IPS-20b (cell line): ENCODE results near the gene PDCD1.
"Not testable (repeated sequence)": the region's sequence is repeated elsewhere in the genome, so short reads cannot be mapped to it uniquely, and the experiment has no call there.

ENCODE experiments used
- H3K27ac ChIP-seq: one replicate; pipeline ENCODE4 v1.5.1; 2013; ENCODE audit warnings: low read length
- H3K27me3 ChIP-seq: 2 replicates; pipeline ENCODE4 v1.6.1; 2013; ENCODE audit warnings: mild to moderate bottlenecking, low read length, inconsistent platforms; ENCODE audit not compliant: insufficient read depth
- H3K36me3 ChIP-seq: 2 replicates; pipeline ENCODE4 v1.6.1; 2013; ENCODE audit warnings: low read depth, mild to moderate bottlenecking, inconsistent platforms, low read length, moderate library complexity; ENCODE audit not compliant: insufficient read depth
- H3K4me1 ChIP-seq: 2 replicates; pipeline ENCODE4 v1.6.1; 2013; ENCODE audit warnings: mild to moderate bottlenecking, control low read depth, inconsistent platforms, low read length, moderate library complexity; ENCODE audit not compliant: insufficient read depth
- H3K4me3 ChIP-seq: 2 replicates; pipeline ENCODE4 v1.5.1; 2013; ENCODE audit warnings: mild to moderate bottlenecking, low read length, inconsistent platforms
- H3K9ac ChIP-seq: 2 replicates; pipeline ENCODE4 v1.6.1; 2013; ENCODE audit warnings: low read depth, mild to moderate bottlenecking, inconsistent platforms, low read length, moderate library complexity
- H3K9me3 ChIP-seq: 2 replicates; pipeline ENCODE4 v1.6.1; 2013; ENCODE audit warnings: mild to moderate bottlenecking, low read depth, low read length, inconsistent platforms; ENCODE audit not compliant: insufficient read depth

Gene PDCD1

GRCh38 chr2:241858206-241859016, at the start of gene PDCD1:
Gene PDCD1, minus strand, starts transcription at chr2:241858894. Its CDS starts 56 bp downstream, at chr2:241858838.
- H3K4me1 ChIP-seq: no peaks in the 10 kb centered on the region
- no peaks in the 10 kb centered on the region for H3K36me3 ChIP-seq
- no peaks in the 10 kb centered on the region for H3K9me3 ChIP-seq
- H3K27me3 ChIP-seq: no peaks in the 10 kb centered on the region
- no peak within 1 kb of the TSS for H3K9ac ChIP-seq
- no peak within 1 kb of the TSS for H3K4me3 ChIP-seq
- H3K27ac ChIP-seq: no peak within 1 kb of the TSS

GRCh38 chr2:241907831-241908230, 49.1 kb upstream of the PDCD1 start:
- H3K27me3 ChIP-seq, H3K36me3 ChIP-seq, H3K4me1 ChIP-seq, H3K9ac ChIP-seq, H3K9me3 ChIP-seq, H3K4me3 ChIP-seq, H3K27ac ChIP-seq: not testable (repeated sequence)

GRCh38 chr2:241906826-241907570, 48.3 kb upstream of the PDCD1 start:
- no peak overlapping the region for H3K4me3 ChIP-seq
- no peaks in the 10 kb centered on the region for H3K36me3 ChIP-seq
- no peaks in the 10 kb centered on the region for H3K27me3 ChIP-seq
- H3K27ac ChIP-seq: no peak overlapping the region
- peaks cover 8% of the 10 kb centered on the region; the same call in 1 of the 2 replicates for H3K4me1 ChIP-seq
- no peak overlapping the region for H3K9ac ChIP-seq
- H3K9me3 ChIP-seq: no peaks in the 10 kb centered on the region

- not testable (repeated sequence) for H3K27me3 ChIP-seq, H3K4me1 ChIP-seq, H3K36me3 ChIP-seq, H3K4me3 ChIP-seq, H3K9me3 ChIP-seq, H3K9ac ChIP-seq, H3K27ac ChIP-seq
Observed at GRCh38 chr2:241906378-241906770, 47.7 kb upstream of the PDCD1 start.

GRCh38 chr2:241905716-241906377, 47.2 kb upstream of the PDCD1 start:
- Histone ChIP-seq H3K27me3 (no peaks in the 10 kb centered on the region), H3K4me3 (no peak overlapping the region), H3K9ac (no peak overlapping the region), H3K4me1 (no peaks in the 10 kb centered on the region), H3K9me3 (no peaks in the 10 kb centered on the region), H3K27ac (no peak overlapping the region), H3K36me3 (no peaks in the 10 kb centered on the region)

- H3K27me3 ChIP-seq: no peaks in the 10 kb centered on the region
- no peak overlapping the region for H3K9ac ChIP-seq
- H3K4me3 ChIP-seq: no peak overlapping the region
- H3K27ac ChIP-seq: no peak overlapping the region
- H3K4me1 ChIP-seq: no peaks in the 10 kb centered on the region
- H3K9me3 ChIP-seq: no peaks in the 10 kb centered on the region
- H3K36me3 ChIP-seq: no peaks in the 10 kb centered on the region
Observed at GRCh38 chr2:241904791-241905710, 46.4 kb upstream of the PDCD1 start.

- H3K27ac ChIP-seq: no peak overlapping the region
- H3K9me3 ChIP-seq: no peaks in the 10 kb centered on the region
- H3K4me1 ChIP-seq: no peaks in the 10 kb centered on the region
- no peaks in the 10 kb centered on the region for H3K27me3 ChIP-seq
- H3K4me3 ChIP-seq: no peak overlapping the region
- no peak overlapping the region for H3K9ac ChIP-seq
- no peaks in the 10 kb centered on the region for H3K36me3 ChIP-seq
Observed at GRCh38 chr2:241904011-241904718, 45.5 kb upstream of the PDCD1 start.

- no peaks in the 10 kb centered on the region for H3K36me3 ChIP-seq
- H3K9ac ChIP-seq: no peak overlapping the region
- no peaks in the 10 kb centered on the region for H3K4me1 ChIP-seq
- H3K27ac ChIP-seq: no peak overlapping the region
- no peaks in the 10 kb centered on the region for H3K9me3 ChIP-seq
- H3K27me3 ChIP-seq: no peaks in the 10 kb centered on the region
- H3K4me3 ChIP-seq: no peak overlapping the region
Observed at GRCh38 chr2:241903121-241904010, 44.7 kb upstream of the PDCD1 start.

GRCh38 chr2:241902357-241902991, 43.8 kb upstream of the PDCD1 start:
- Histone ChIP-seq H3K9me3 (no peaks in the 10 kb centered on the region), H3K27me3 (no peaks in the 10 kb centered on the region), H3K4me3 (no peak overlapping the region), H3K9ac (no peak overlapping the region), H3K4me1 (no peaks in the 10 kb centered on the region), H3K27ac (no peak overlapping the region), H3K36me3 (no peaks in the 10 kb centered on the region)
